Retinal pigment epithelial cell (primary cell): Measurements from ENCODE around the gene TBR1.

Experiments used
- DNase-seq: peaks from one replicate; pipeline ENCODE4 v3.0.0-alpha.2; 2010; ENCODE audit warnings: low read depth
- H3K4me3 ChIP-seq: 2 replicates; pipeline ENCODE4 v1.5.1; 2011; ENCODE audit warnings: mild to moderate bottlenecking, low read length, control low read depth, moderate library complexity
- TF ChIP-seq, protein P1 (sequence below): conservative IDR thresholded peaks from 2 replicates; pipeline ENCODE4 v1.5.1; 2011; ENCODE audit warnings: low read depth, low read length, control low read depth, inconsistent platforms

The TBR1 gene

DNA sequence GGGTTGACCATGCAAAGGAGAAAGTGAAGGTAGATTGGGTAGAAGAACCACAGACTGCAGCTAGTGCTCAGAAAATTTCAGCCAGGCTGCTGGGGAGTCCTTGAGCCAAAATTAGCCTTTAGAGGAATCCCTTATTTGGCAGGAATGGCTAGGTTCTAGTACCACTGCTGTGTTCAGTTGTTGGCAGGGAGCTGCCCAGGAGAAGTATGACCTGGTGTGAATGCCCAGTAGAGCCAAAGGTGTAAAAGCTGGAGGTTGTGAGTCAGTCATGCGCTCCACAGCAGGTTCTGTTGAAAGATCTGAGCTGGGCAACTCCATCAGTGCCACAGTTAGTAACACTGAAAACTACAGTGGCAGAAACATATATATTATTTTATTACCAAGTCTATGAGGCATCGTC, 36.4 kb upstream of the TBR1 start:
- no peak for DNase-seq
- TF ChIP-seq, protein P1, sequence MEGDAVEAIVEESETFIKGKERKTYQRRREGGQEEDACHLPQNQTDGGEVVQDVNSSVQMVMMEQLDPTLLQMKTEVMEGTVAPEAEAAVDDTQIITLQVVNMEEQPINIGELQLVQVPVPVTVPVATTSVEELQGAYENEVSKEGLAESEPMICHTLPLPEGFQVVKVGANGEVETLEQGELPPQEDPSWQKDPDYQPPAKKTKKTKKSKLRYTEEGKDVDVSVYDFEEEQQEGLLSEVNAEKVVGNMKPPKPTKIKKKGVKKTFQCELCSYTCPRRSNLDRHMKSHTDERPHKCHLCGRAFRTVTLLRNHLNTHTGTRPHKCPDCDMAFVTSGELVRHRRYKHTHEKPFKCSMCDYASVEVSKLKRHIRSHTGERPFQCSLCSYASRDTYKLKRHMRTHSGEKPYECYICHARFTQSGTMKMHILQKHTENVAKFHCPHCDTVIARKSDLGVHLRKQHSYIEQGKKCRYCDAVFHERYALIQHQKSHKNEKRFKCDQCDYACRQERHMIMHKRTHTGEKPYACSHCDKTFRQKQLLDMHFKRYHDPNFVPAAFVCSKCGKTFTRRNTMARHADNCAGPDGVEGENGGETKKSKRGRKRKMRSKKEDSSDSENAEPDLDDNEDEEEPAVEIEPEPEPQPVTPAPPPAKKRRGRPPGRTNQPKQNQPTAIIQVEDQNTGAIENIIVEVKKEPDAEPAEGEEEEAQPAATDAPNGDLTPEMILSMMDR: no peak
- H3K4me3 ChIP-seq: no peak overlapping the region

DNA sequence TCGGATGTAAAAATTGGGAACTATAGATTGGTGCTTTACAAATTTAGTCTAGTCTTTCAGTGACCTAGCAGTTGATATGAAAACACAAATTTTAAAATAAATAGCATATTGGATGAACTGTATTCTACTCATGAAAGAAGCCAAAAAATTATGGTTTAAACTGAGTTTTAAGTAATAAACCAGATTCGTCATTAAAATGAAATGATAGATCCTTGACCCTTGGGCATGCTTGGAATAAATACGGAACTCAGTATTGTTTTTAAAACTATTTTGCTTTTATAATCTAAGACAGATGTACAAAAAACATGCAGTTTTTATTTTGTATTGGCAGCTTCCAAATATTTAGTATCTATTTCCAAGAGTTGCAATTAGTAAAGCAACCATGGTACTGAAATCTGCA, 34.6 kb upstream of the TBR1 start:
- no peak overlapping the region for H3K4me3 ChIP-seq

DNA sequence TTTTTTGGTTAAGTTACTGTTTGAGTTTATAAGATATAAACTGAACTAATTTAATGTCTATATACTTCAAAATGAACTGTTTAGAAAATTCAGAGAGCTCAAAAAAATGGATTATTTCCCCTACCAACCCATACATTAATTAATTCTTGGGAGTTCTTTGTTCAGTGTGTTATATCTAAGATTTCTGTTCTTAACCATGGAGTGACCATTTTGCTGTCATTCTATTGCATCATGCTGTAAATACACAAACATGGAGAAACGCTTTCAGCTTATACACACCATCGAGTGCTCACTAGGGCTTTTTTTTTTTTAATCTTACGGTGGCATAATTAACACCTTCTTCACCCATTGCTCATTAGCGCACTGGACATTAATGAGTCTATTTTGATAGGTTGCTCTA, 33.4 kb upstream of the TBR1 start:
- H3K4me3 ChIP-seq: no peak overlapping the region
- TF ChIP-seq, protein P1: no peak
- no peak for DNase-seq

More for the DNA sequence above, 34.6 kb upstream of the TBR1 start:
- DNase-seq: no peak
- TF ChIP-seq, protein P1: no peak

DNA sequence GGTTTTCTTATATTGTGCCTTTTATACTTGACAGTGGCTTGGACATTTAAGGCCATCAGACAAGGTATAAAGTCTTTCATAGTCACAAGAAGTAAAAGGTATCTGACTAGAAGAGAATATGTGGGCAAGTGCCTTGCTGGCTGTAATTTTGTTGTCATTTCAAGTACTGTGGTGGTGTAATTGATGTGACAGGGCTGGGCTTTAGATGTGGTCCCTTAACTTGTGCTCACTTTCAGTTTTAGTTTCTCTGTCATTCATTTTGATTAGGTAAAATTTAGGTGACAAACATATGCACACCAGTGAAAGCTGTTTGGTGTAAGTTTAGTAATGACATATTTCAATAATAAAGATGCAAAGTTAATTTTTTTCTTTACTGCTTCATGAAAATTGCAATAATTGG, 31.2 kb upstream of the TBR1 start:
- TF ChIP-seq, protein P1: no peak
- DNase-seq: no peak
- H3K4me3 ChIP-seq: no peak overlapping the region

DNA sequence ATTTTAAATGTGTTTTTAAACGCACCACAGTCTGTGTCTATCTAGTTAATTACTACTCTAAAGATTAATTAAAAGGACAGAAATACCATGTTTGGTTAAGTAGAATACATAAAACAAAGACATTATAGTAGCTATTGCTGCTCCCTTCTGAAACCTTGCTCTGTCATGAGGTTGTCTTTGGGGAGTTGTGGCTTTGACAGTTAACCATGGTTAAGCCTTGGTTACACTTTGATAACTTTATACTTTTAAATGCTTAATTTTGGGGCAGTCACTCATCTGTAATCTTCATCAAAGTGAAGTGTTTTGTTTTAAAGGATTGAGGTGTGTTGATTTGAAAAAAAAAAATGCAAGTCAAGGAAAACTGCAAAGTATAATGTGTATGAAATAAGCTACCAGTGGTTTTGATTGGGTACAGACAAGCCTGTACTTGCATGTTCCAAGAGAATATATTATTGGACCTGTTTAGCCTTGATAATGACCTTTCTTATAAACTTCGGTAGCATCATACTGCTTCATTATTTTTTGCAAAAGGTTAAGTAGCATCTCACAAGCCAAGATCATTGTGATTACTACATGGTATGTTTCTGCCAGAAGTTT, 29.8 kb upstream of the TBR1 start:
- TF ChIP-seq, protein P1: no peak
- H3K4me3 ChIP-seq: no peak overlapping the region
- no peak for DNase-seq

DNA sequence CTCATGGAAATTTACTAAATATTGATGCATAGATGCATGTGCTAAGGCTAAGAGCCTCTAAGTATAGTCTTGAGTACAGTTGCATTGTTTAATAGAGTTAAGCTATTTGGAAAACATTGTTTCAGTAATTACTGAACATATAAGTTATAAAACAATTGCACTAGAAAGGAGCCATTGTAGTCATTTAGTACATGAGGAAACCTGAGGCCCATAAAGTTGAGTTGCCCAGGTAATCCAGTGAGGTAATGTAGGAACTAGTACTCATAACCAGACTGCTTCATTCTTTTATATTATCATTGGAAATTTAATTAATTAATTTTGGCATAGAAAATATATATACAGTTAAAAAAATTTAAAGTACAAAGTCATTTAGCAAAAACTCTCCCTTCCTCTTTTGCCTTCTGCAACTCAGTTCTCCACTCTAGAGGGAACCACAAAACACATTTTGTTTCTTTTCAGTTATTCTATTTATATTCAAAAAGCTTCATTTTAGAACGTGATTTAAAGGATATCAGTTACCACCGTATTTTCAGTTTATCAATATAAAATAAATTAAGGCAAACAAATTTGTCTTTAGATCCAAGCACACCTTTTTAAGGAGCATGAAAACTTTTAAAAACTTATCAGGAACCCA, 27.8 kb upstream of the TBR1 start:
- no peak for DNase-seq
- TF ChIP-seq, protein P1: no peak
- H3K4me3 ChIP-seq: no peak overlapping the region

DNA sequence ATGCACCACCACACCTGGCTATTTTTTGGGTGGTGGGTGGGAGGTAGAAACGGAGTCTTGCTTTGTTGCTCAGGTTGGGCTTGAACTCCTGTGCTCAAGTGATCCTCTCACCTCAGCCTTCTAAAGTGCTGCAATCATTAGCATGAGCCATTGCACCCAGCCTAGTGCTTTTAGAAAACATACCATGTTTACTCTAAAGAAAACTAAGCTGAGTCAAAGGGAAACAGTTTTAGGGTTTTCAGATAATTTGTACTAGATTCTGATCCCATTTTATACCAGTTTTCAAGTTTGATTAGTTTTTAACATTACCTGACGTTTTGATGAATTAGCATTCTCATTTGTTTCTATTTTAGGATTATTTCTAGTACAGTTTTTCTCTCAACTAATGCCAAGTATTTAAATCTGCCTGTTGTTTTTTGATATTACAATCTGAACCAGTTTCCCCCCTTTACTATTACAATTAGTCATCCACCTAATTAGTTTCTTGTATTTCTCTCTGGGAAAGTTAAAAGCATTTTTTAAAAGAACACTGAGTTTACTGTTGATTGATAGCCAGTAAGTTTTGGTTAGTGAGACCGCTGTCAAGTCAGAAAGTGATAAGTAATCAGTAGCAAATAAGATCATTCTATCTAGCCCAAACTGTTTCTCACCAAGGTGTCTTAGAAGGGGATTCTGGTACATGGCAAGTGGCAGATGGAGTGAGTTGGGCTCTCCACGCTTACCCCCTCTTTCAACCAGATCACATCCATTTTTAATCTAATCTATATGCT, 24.2 kb upstream of the TBR1 start:
- DNase-seq: no peak
- TF ChIP-seq, protein P1: no peak
- H3K4me3 ChIP-seq: no peak overlapping the region
